ENCODE data around the gene ODAD4.

The ODAD4 gene

GRCh38 chr17:41906465-41907184, 23.8 kb upstream of the ODAD4 start:
- no peak for TF ChIP-seq GATA2 (IDR thresholded peaks at IDR 0.05; ENCODE audit: low read depth, low read length)
- TF ChIP-seq GATA3 (IDR thresholded peaks at IDR 0.05; ENCODE audit: low read depth, low read length), result no peak

GRCh38 chr17:41907185-41907556, 23.2 kb upstream of the ODAD4 start:
- TF ChIP-seq GATA3 (IDR thresholded peaks at IDR 0.05; ENCODE audit: low read depth, low read length) (no peak), GATA2 (IDR thresholded peaks at IDR 0.05; ENCODE audit: low read depth, low read length) (no peak)

- no peak for TF ChIP-seq GATA3 (IDR thresholded peaks at IDR 0.05; ENCODE audit: low read depth, low read length)
- TF ChIP-seq GATA2 (IDR thresholded peaks at IDR 0.05; ENCODE audit: low read depth, low read length), result no peak
These were observed 22.5 kb upstream of the ODAD4 start for GRCh38 chr17:41907633-41908539.

- no peak for TF ChIP-seq GATA3 (IDR thresholded peaks at IDR 0.05; ENCODE audit: low read depth, low read length)
- no peak for TF ChIP-seq GATA2 (IDR thresholded peaks at IDR 0.05; ENCODE audit: low read depth, low read length)
These were observed 21.3 kb upstream of the ODAD4 start for GRCh38 chr17:41909088-41909487.

GRCh38 chr17:41910701-41911391, 19.6 kb upstream of the ODAD4 start:
- no peak for TF ChIP-seq GATA2 (IDR thresholded peaks at IDR 0.05; ENCODE audit: low read depth, low read length)
- no peak for TF ChIP-seq GATA3 (IDR thresholded peaks at IDR 0.05; ENCODE audit: low read depth, low read length)

GRCh38 chr17:41912925-41913324, 17.5 kb upstream of the ODAD4 start:
- TF ChIP-seq GATA2 (IDR thresholded peaks at IDR 0.05; ENCODE audit: low read depth, low read length) (no peak), GATA3 (IDR thresholded peaks at IDR 0.05; ENCODE audit: low read depth, low read length) (no peak)

GRCh38 chr17:41913798-41914197, 16.6 kb upstream of the ODAD4 start:
- TF ChIP-seq GATA2 (IDR thresholded peaks at IDR 0.05; ENCODE audit: low read depth, low read length) (no peak), GATA3 (IDR thresholded peaks at IDR 0.05; ENCODE audit: low read depth, low read length) (no peak)

GRCh38 chr17:41914358-41914766, 16.1 kb upstream of the ODAD4 start:
- TF ChIP-seq GATA3 (IDR thresholded peaks at IDR 0.05; ENCODE audit: low read depth, low read length) (no peak), GATA2 (IDR thresholded peaks at IDR 0.05; ENCODE audit: low read depth, low read length) (no peak)

- TF ChIP-seq GATA3 (IDR thresholded peaks at IDR 0.05; ENCODE audit: low read depth, low read length) (no peak), GATA2 (IDR thresholded peaks at IDR 0.05; ENCODE audit: low read depth, low read length) (no peak)
These were observed 15.4 kb upstream of the ODAD4 start for GRCh38 chr17:41915020-41915419.

GRCh38 chr17:41915566-41915965, 14.9 kb upstream of the ODAD4 start:
- TF ChIP-seq GATA2 (IDR thresholded peaks at IDR 0.05; ENCODE audit: low read depth, low read length), result no peak
- no peak for TF ChIP-seq GATA3 (IDR thresholded peaks at IDR 0.05; ENCODE audit: low read depth, low read length)

- no peak for TF ChIP-seq GATA2 (IDR thresholded peaks at IDR 0.05; ENCODE audit: low read depth, low read length)
- no peak for TF ChIP-seq GATA3 (IDR thresholded peaks at IDR 0.05; ENCODE audit: low read depth, low read length)
These were observed 13.2 kb upstream of the ODAD4 start for GRCh38 chr17:41917192-41917591.

GRCh38 chr17:41917679-41918313, 12.6 kb upstream of the ODAD4 start:
- TF ChIP-seq GATA2 (IDR thresholded peaks at IDR 0.05; ENCODE audit: low read depth, low read length) (no peak), GATA3 (IDR thresholded peaks at IDR 0.05; ENCODE audit: low read depth, low read length) (no peak)

GRCh38 chr17:41918314-41919164, 11.9 kb upstream of the ODAD4 start, which contains the start of gene ACLY:
TSS of gene ACLY (minus strand) at chr17:41918951. CDS start at chr17:41913873, 5,078 bp downstream.
- TF ChIP-seq GATA2 (IDR thresholded peaks at IDR 0.05; ENCODE audit: low read depth, low read length), result no peak
- TF ChIP-seq GATA3 (IDR thresholded peaks at IDR 0.05; ENCODE audit: low read depth, low read length), result no peak

All from SH-SY5Y (cell line).